Pons (tissue), 1 donor: ENCODE data around the gene AHCYL2.
"Not testable (repeated sequence)": the region's sequence is repeated elsewhere in the genome, so short reads cannot be mapped to it uniquely, and the experiment has no call there.

Source experiments
- DNase-seq: peaks from one replicate; pipeline ENCODE4 v3.0.0-alpha.2; 2016; ENCODE audit warnings: low spot score

The AHCYL2 gene

DNA sequence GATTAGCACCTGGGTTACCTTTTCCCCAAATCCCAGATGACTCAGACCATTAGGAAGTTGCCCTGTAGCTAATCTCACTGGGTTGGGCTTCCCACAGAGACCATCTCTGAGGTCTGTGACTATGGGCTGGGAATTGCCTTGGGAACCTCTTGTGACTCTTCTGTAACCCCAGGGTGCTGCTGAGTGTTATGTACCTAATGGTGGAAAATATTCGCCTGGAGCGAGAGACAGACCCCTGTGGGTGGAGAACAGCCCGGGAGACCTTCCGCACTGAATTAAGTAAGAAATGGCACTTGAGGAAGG, 229.4 kb downstream of the AHCYL2 start:
- DNase-seq: no peak

- no peak for DNase-seq
These were observed 231.6 kb downstream of the AHCYL2 start for GRCh38 chr7:129456421-129456820.

DNA sequence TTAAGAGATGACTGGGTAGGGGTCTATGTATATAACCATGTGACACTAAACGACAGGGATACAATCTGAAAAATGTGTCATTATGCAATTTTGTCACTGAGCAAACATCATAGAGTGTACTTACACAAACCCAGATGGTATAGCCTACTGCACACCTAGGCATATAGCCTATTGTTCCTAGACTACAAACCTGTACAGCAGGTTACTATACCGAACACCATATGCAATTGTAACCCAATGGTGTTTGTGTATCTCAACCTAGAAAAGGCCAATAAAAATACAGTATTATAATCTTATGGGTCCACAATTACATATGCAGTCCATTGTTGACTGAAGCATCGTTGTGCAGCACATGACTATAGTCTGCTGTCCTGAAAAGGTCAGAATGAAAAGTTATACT, 232.3 kb downstream of the AHCYL2 start:
- no peak for DNase-seq

DNA sequence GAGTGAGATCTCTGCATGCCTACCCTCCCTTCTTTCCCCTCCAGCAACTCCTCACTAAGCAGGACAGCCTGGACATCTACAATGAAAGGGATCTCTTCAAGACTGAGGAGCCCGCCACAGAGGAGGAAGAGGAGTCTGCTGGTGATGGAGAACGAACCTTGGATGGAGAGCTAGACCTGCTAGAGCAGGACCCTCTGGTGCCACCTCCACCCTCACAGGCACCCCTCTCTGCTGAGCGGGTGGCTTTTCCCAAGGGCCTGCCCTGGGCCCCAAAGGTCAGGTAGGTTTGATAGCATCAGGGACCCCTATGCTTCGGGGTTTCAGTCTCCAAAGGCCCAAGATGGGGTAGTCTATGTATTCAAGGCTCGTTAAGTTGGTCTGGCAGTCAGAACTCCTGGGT, 233.3 kb downstream of the AHCYL2 start:
- no peak for DNase-seq

DNA sequence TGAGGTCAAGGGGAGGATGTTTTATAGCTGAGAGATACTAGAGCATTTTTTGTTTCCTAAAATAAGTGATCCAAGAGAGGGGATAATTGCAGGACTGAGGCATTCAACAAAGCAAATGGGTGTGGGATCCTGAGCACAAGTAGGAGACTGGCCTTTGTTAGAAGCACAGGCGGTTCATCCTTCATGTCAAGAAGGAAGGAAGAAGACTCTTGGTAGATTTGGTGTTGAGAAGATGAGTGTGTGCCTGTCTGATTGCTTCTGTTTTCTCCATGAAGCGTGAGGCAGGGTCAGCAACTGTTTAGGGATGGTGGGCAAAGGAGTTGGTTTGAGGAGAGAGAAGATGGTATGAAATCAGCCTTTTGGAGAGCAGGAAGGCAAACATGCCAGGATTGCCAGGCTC, 237.0 kb downstream of the AHCYL2 start:
- no peak for DNase-seq

- no peak for DNase-seq
These were observed 237.6 kb downstream of the AHCYL2 start for GRCh38 chr7:129462420-129462819.

DNA sequence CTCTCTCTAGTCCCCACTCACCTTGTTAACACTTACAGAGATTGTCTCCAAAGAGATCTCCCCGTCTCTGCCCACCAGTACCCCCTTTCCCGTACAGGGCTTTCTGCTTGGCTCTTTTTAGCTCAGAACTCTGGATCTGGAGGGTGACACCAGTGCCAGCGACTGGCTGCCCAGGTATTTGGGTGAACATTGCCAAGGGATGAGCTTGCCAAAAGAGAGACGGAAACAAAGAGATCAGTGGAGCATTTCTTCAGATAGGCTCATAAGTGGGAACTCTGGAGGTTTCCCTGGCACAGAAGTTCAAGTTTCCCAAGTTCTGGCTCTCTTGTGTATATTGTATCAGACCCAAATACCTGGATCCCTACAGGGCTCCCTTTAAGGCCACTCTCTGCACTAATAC, 239.4 kb downstream of the AHCYL2 start:
- no peak for DNase-seq

DNA sequence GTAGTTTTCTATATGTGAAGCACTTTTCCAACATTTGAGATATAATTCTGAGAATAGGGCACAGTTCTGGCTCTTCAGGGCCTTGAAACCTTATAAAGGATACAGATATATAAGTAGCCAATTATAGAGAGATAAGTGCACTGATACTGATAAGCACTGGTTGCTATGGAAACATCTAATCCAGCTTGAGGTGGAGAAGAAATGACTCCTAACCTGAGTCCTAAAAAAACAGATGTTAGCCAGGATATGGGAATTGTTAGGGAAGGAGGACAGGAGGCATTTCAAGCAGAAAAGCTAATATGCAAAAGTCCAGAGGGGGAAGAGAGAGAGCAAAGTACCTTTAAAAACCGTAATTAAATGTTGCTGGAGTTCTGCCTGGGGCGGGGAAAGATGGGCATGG, 240.2 kb downstream of the AHCYL2 start:
- no peak for DNase-seq

DNA sequence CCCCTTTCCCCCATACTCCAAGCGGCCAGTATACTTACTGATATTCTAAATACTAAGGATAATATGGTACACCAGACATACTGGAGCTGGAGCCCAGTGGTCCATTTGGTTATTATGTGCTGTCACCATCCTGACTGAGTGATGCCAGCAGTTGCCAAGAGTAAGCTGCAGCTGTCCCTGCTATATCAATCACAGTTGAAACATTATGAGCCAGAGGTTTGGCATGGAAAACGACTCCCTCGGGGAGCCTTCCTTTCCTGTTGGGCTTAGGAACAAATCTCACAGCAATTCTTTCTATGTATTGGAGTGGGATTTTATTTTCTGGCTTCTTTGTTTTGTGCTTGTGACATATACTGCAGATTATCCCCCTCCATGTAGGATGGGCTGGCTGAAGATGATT, 242.0 kb downstream of the AHCYL2 start:
- DNase-seq: no peak

DNA sequence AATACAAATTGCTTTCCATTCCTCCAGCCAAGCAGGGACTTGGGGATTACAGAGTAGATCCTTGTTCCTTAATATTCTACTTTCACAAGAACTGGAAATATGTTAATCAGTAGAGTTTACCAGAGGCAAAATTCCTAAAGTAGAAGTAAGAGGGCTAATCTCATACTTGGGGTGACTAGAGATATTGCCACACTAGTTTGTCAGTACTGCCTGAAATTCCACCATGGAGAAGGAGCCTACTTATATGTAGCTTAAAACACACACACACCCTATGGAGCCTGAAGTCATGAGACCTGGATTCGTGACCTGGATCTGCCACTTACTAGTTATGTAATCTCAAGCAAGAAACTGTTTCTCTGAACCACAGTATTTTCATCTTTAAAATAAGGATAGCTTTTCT, 243.3 kb downstream of the AHCYL2 start:
- no peak for DNase-seq

GRCh38 chr7:129468547-129468946, 243.7 kb downstream of the AHCYL2 start:
- DNase-seq: no peak

GRCh38 chr7:129469930-129470329, 245.1 kb downstream of the AHCYL2 start:
- DNase-seq: no peak

DNA sequence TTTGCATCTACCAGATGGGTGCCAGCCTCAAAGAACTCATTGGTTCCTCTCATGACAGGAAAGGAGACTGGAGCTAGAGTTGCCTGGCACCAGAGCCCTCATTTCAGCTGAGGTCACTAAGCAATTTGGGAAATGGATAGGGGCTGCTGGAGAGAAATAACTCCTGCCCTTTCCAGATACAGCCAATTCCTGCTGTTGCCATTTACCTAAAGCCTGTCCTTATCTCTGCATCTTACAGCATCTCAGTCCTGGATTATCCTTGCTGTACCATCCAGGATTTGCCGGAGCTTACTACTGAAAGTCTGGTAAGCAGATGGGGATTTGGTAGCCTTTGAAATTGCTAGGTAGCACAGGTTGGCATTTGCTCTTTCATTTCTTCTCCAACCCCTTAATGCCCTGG, 245.6 kb downstream of the AHCYL2 start:
- no peak for DNase-seq

- no peak for DNase-seq
These were observed 246.6 kb downstream of the AHCYL2 start for GRCh38 chr7:129471402-129471827.

- DNase-seq: not testable (repeated sequence)
These were observed 251.1 kb downstream of the AHCYL2 start for GRCh38 chr7:129475931-129476330.

GRCh38 chr7:129476398-129476797, 251.6 kb downstream of the AHCYL2 start:
- not testable (repeated sequence) for DNase-seq
